Activated CD8-positive, alpha-beta memory T cell treated with anti-CD3 and anti-CD28 coated beads, Interleukin-2, amount 50 U/mL, for 4 hours (primary cell): ENCODE results near the gene SLC31A1.

ENCODE experiments used
- DNase-seq: peaks from one replicate; pipeline ENCODE4 v3.0.0-alpha.2; 2020

The SLC31A1 gene

DNA sequence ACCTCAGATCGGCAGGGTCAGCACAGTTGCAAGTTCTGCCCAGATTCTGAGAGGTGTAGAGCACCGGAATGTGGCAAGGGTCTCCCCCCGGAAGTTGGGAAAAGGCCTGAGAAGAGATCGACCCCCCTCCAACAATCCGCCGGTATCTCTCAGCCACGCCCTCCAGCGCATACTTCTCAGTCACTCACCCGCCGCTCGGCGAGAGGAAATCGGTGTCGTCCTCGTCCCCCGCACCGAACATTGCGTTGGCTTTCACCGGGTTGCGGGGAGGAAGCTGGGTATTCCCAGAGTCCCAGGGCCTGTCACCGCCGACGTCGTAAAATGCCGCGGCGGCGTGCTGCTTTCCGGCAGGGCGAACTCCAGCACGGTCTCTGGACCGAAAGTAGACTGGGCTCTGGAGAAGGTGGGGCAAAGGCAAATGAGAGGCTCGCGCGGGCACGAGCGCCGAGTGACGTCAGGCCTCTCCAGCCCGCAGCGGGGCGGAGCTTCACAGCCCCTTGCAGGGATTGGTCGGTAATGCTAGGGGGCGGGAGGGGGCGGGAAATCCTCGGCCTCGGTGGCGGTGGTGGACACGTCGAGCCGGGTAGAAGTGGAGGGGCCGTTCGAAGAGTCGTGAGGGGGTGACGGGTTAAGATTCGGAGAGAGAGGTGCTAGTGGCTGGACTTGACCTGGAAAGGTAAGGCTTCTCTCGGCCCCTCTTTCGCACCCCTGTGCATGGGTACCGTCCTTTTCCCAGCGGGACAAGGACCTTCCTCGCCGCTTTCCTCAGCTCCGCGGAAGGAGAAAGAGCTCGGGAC is at the start of gene SLC31A1, which contains the start of gene FKBP15:
Gene SLC31A1 (plus strand): TSS at position 542 of the 797 bp plus-strand sequence. CDS start 34,605 bp downstream, outside the sequence.
Gene FKBP15 (minus strand): TSS at position 275 of the 797 bp plus-strand sequence. CDS start 34 bp downstream, at position 241.
- DNase-seq = peak; percentile 97

DNA sequence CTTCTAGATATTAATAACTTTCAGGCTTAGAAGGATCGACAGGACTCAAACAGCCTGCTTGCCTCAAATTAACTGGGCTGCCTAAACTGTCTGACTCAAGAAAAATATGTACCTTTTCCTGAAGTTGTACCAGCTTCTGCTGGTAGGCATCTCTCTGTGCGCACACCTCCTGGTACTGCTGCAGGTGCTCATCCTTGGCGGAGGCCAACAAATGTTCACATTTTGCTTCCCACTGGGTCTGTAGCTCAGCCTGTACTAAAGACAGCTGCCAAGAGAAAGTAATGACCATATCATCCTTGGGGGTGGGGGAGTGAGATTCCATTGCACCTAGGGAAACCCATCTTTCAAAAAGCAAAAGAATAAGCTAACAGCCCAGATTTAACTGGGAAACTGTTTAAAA is 48.0 kb upstream of the SLC31A1 start:
- no peak for DNase-seq

DNA sequence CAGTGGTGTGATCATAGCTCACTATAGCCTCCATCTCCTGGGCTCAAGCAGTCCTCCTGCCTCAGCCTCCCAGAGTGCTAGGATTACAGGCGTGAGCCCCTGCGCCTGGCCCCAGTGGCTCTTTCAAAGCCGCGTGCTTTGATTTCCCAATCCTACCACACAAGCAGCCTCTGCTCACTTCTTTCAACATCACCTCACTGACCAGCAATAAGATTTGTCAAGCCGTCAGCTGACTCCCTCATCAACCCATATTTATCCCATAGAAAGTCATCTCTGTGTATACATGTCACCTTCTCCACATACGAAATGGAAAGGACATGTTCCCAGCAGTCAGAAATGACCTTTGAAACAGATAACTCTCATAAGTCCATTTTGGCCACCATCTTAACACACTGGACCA is 44.5 kb upstream of the SLC31A1 start:
- no peak for DNase-seq

DNA sequence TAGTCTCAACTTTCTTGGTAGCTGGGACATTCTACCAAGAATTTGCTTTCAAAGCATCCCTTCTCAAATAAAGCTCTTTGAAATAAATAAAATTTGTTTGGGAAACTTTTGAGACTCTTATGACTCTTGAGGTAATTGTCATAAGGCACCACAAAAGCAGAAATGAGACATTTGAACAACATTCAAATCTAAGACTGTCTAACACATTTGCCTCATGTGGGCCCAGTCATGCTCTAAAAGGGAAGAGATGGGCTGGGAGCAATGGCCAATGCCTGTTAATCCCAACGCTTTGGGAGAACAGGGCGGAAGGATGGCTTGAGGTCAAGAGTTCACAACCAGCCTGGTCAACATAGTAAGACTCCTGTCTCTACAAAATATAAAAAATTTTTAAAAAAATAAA is 44.1 kb upstream of the SLC31A1 start:
- no peak for DNase-seq

DNA sequence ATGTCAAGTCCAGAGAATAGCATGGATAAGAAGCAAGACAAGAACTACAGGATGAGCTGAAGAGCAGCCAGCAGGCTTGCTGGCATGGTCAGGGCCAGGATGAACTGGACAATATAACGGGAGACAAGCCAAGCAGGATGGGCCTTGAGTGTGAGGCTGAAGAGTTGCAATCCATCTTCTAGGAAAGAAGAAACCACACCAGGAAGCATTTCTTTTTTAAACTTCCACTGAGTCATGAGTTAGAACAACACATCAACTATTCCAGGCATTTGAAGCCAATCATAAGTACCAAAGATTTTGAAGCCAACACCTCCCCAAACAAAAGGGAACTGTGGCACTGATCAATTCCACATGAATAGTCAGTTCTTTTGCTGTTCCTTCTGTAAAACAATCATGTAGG is 43.3 kb upstream of the SLC31A1 start:
- DNase-seq = no peak

DNA sequence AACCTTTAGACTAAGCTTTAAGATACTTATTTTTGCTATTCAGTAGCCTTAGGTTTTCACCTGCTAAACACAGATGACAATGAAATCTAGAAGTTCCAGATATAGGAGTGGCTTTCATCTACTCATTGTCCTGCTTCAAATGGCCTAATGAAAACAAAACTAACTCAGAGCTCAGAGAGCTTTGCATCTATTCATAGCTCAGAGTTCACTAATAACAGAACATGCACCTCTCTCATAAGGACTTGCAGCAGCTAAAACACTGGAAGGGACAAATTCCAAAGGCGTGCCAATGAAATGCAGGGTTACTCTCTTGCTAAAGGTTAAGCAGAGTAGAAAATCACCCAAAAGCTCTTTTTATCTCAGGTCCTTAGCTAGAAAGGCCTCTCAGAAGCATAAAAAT is 41.5 kb upstream of the SLC31A1 start:
- DNase-seq = no peak

DNA sequence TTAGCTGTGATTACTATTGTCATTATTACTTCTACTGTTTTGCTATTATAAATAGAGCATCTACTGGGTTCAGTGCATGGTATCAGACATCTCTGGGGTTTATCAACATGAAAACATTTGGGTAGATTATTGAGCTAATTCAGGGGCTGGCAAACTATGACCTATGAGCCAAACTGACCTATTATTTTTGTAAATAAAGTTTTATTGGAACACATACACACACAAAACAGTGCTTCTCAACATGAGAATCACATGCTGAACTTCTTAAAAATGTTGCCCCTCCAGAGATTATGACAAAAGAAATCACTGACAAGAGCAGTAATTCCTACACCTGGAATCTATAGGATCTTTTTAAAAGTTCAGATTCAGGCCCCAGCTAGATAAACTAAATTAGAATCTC is 40.2 kb upstream of the SLC31A1 start:
- DNase-seq = no peak

DNA sequence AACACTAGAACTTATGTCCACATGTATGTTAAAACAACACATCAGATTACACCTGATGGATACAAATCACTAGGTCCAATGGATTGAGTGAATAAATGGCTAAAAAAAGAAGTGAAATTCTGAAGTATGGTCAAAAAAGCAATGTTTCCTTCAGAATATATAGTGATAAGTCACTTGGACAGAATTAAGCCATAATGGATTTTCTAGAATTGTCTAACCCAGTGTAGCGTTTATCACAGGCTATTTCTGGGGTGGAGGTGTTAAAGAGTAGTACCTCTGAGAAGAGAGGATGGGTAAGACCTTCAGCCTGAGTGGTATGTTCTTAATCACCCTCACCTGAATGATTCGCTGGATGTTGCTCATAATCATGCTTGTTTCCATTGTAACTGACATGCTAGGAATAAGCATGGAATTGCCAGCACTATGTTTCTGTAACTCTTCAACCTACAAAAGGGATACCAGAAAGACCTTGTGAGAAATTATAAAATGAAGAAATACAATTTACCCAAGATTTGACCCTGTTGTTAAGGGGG is 37.3 kb upstream of the SLC31A1 start:
- DNase-seq = no peak

DNA sequence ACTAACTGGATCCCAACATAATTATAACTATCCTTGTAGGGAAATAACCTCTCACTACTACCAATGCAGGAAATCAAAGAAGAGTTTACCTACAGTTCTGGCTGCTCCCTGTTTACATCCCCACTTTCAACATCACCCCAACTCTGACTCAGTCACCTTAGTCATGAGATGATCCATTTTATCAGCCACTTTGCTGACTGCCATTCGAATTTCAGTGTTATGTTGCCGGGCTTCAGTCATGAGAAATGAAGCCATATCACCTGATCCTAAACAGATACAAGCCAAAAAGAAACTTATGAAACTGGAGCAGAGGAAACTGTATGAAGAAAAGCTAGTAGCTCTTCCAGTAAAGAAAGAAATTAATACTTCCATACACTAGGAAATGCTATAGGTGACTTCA is 36.8 kb upstream of the SLC31A1 start:
- DNase-seq = no peak

DNA sequence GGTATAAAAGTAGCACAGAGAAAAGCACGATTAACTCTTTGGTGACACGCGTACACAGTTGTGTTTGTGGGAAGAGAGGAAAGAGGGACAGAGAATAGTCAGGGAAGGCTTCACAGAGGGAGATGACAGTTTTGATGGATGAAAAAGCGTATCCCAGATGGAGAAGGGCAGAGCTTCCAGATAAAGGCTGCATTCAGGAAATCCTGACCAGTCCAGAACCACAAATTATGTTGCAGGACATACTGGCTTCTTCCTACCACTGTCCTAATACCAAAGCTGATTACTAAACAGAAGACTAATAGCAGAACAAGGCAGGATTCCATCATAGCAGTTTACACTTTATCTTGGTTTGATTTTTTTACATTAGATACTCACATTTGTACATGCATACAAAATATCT is 36.1 kb upstream of the SLC31A1 start:
- no peak for DNase-seq

DNA sequence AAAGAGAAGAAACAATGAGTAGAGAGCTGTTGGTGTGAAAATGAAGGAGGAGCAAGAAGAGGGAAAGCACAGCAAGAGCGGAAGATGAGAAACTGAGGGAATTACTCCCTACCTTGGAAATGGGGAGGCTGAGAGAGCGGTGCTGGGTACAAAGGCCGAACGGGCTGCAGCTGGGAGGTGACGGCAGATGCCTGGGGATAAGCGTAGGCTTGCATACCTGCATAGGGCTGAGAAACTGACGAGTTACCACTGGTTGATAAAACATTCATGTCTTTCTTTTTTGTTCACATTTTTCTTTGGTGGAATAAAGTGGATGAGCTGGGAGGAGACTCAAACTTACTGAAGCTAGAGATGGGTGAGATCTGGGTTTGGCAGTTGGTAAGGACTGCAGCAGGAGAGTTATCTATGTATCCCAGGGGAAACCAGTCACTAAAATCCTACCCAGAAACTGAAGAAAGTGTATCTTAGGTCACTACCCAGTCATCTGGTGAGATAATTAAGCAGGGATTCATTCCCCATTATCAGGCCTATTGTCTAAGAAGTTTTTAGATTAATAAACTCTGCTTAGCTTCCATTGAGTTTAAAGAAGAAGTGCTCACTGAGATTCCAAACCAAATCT is 35.1 kb upstream of the SLC31A1 start:
- DNase-seq = no peak

DNA sequence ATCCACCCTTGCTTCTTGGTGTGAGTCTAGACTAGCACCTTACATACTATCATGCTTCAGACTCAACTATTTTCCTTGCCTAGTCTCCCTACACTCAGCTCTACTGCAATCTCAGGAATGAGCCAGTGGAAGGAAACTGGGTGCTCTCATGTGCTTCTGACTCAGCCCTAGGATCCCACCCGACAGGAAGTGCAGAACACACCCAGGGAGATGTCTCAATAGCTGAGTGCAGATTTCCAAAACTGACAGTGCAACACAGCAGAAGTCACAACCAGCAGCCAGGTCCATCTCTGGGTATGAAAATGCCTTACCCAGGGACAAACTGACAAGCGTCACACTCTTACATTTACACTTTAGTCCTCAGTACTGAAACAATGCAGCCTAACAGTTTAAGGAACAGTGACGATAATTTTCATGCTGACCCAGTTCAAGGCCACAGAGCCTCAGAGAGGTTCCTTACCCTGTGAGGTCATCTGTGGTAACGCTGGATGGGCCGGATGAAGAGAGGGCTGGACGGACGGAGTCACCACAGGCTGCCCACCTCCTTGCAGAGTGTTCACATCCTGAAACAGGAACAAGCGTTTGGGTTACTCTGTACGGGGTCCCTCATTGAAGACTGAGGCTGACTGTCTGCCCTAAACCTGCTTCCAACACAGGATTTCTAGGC is 33.3 kb upstream of the SLC31A1 start:
- no peak for DNase-seq

DNA sequence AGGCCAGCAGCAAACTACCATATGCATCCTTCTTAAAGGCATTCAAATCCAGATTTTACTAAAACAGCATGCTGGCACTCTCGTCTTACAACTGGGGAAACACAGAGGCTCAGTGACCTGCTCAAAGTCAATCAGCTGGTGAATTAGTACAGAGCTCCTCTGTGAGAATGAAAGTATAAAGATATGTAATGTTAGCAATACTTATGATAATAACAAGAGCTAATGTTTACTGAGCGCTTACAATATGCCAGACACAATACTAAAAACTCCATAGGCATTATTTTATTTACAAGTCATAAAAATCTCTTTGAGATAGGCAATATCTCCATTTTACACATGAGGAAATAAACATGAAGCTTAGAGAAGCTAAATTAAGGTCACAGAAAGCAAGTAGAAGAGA is 28.9 kb upstream of the SLC31A1 start:
- no peak for DNase-seq

DNA sequence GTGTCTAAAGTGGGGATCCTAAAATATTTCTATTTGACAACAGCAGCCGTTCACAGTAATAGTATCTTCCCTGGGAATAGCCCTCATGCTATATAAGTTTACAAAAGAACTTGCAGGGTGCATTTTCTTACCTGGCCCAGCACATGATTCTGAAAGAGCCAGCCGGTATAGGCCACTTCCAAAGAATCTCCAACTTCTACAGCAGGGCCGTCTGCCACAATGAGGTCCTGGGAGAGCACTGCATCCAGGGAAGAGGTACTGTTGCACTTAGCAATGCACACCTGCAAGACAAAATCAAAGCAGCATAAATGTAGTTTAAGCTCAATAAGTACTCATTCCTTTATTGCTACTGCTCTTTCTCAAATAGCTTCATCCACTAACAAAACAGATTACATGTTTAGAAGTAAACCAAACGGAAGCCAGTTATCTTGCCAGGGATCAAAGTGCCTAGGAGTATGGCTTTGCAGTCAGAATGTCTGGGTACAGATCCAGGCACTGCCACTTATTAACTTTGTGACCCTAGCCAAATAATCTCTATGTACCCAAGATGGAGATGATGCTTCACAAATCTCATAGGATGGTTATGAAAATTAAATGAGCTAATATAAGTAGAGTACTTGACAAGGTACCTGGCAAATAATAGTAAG is 21.5 kb upstream of the SLC31A1 start:
- DNase-seq = no peak

DNA sequence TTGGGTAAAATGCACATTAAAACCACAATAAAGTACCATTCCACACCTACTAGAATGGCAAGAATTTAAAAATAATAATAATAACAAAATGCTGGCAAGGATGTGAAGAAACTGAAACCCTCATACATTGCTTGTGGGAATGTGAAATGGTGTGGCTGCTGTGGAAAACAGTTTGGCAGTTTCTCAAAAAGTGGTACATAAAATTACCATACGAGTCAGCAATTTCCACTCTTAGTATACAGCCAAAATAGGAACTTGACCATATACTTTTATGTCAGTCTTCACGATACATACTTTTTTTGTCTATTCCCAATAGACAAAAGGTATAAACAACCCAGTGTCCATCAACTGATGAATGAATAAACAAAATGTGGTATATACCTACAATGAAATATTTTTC is 15.9 kb upstream of the SLC31A1 start:
- no peak for DNase-seq

DNA sequence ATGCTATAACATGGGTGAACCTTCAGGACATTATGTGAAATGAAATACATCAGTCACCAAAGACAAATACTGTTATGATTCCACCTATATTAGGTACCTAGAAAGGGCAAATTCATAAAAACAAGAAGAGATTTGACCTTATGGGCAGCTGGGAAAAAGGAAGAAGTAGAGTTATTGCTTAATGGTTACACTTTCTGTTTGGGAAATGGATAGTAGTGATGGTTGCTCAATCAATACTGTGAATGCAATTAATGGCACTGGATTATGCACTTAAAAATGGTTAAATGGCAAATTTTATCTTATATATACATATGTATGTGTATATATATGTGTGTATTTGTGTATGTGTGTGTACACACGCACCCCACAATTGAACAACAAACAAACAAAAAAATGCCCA is 15.5 kb upstream of the SLC31A1 start:
- no peak for DNase-seq

DNA sequence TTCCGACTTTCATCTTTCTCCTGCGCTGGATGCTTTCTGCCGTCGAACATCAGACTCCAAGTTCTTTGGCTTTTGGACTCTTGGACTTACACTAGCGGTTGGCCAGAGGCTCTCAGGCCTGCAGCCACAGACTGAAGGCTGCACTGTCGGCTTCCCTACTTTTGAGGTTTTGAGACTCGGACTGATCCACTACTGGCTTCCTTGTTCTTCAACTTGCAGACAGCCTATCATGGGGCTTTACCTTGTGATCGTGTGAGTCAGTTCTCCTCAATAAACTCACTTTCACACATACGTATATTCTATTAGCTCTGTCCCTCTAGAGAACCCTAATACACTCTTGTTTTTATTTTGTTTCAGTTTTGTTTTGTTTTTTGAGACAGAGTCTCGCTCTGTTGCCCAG is 10.5 kb upstream of the SLC31A1 start:
- no peak for DNase-seq

DNA sequence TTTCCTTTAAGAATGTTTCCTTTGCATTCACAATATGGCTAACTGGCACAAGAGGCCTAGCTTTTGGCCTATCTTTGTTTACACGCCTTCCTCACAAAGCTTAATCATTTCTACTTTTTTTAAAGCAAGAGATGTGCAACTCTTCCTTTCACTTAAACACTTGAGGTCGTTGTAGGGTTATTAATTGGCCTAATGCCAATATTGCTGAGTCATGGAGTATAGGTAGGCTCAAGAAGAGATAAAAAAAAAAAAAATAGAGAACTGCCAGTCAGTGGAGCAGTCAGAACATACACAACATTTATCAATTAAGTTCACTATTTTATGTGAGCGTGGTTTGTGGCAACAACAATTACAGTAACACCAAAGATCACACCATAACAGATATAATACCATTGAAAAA is 6.2 kb upstream of the SLC31A1 start:
- DNase-seq = no peak

DNA sequence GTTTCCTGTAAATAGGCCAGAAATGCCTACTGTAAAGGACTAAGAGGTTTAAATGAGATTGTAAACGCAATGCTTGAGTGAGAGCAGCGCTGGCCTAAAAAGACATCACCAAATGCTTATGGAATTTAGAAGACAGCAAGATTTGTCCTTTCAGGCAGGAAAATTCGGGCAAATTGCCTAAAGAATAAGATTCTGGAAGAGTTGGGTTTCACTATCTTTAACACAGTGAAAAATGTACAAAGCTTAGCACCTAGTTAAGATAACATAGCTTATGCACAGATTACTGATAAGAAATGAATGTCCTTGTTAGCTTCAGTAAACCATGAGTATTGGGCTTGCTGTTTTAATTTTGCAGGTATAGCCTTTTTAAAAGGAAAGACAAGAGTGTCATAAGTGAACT is 4.9 kb upstream of the SLC31A1 start:
- no peak for DNase-seq

DNA sequence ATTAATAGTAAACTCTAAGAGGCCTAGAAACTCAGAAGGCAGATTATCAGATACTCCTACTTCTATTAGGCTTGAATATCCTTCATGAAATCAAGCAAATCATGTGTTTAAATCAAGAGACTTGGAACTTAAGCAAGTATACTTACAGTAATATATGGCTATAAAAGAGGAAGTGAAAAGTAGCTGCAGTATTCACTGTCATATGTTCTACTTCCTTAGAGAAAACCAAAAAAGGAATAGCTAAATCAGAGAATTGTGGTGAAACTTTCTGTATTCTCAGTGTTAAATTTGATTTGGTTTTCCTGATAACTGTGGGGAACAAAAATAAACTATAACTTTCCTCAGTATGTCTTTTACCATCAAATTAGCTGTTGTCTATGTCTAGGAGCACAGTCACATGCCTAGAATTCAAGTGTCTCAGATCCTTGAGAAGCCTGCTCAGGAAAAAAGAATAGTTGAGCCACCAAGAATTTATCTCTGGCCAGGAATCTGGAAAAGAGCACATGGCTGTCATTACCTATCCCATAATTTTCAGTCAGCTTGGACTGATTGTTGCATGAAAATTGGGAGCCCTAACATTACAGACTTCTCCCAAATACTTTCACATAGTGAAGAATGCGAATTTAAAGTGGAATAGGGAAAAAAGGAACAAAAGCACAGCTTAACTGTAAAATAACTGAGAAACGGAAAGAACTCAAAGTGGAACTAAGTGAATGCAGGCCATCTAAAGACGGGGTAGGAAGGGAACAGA is 2.0 kb upstream of the SLC31A1 start:
- no peak for DNase-seq

DNA sequence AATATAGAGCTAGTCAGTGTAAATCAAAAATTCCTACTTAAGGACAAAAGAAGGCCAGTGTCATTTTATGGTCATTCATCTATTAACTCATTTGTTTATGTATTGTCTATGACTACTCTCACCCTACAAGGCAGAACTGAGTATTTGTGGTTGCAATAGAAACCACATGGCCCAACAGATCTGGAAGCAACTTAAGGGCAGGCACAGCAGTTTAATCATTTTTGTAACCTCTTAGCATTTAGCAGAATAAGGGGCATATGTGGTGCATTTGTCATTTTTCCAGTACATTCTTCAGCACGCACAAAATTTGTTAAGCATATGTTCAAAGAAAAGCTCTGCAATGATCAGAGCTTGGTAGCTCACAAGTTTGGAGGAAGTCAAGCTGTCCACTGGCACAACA is 1.4 kb upstream of the SLC31A1 start:
- DNase-seq = no peak

DNA sequence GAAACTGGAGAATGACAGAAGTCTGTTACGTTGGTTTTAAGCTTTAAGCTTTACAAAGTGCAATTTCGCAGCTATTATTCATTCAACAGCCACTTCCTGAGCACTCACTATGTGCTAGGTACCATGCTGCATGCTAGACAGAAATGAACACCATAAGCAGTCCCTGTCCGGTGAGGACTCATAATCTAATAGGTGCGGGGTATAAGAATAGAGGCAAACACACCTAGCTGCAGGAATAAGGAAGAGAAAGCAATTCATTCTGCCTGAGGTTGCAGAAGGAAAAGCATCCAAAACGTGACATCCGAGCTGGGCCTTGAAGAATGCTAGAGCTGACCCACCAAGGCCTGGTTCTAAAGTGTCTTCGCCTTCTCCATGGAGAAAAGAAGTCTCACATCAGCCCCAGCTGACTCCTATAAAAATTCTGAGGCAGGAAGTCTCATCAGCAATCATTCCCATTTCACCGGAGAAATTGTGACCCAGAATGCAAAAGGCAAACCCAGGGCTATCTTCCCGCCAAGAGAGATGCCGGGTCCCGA is 809 bp upstream of the SLC31A1 start:
- DNase-seq = no peak
